Measurements from ENCODE around the gene PRKAR1B.

PRKAR1B gene

GRCh38 chr7:728602-729001 lies 1.5 kb upstream of the PRKAR1B start:
- TF ChIP-seq CTCF (IDR thresholded peaks at IDR 0.05; ENCODE audit: low read depth, low read length), result no peak
- DNase-seq (ENCODE audit: low read depth in 2 of 2), result no peak
- H3K4me3 ChIP-seq (replicated peaks in 1 of 2; ENCODE audit: low read depth in 2 of 2, low read length in 2 of 2), result no peak overlapping the region

- peak overlapping the region; percentile 54 to 61 for H3K4me3 ChIP-seq (replicated peaks in 1 of 2; ENCODE audit: low read depth in 2 of 2, low read length in 2 of 2)
- DNase-seq (ENCODE audit: low read depth in 2 of 2), result peak in 1 of 2 donors; percentile 34
- no peak for TF ChIP-seq CTCF (IDR thresholded peaks at IDR 0.05; ENCODE audit: low read depth, low read length)
Measured at GRCh38 chr7:727806-728460, 852 bp upstream of the PRKAR1B start.

- TF ChIP-seq CTCF (IDR thresholded peaks at IDR 0.05; ENCODE audit: low read depth, low read length), result no peak
- H3K4me3 ChIP-seq (replicated peaks in 1 of 2; ENCODE audit: low read depth in 2 of 2, low read length in 2 of 2), result peak overlapping the region; percentile 54 to 61
- no peak for DNase-seq (ENCODE audit: low read depth in 2 of 2)
Measured at GRCh38 chr7:726854-727103, 302 bp downstream of the PRKAR1B start.

- peak within 1 kb of the TSS; percentile 54 to 61 for H3K4me3 ChIP-seq (replicated peaks in 1 of 2; ENCODE audit: low read depth in 2 of 2, low read length in 2 of 2)
- no peak for TF ChIP-seq CTCF (IDR thresholded peaks at IDR 0.05; ENCODE audit: low read depth, low read length)
- DNase-seq (ENCODE audit: low read depth in 2 of 2), result peak; percentile 84 to 86
Measured at GRCh38 chr7:726084-726853, 812 bp downstream of the PRKAR1B start, which contains the start of gene DNAAF5. TSS of gene DNAAF5 (plus strand) at chr7:726699. CDS start at chr7:726721, 22 bp downstream.

- no peak overlapping the region for H3K4me3 ChIP-seq (replicated peaks in 1 of 2; ENCODE audit: low read depth in 2 of 2, low read length in 2 of 2)
- DNase-seq (ENCODE audit: low read depth in 2 of 2), result peak; percentile 48 to 53
- no peak for TF ChIP-seq CTCF (IDR thresholded peaks at IDR 0.05; ENCODE audit: low read depth, low read length)
Measured at GRCh38 chr7:725223-726005, 1.7 kb downstream of the PRKAR1B start.

- no peak overlapping the region for H3K4me3 ChIP-seq (replicated peaks in 1 of 2; ENCODE audit: low read depth in 2 of 2, low read length in 2 of 2)
- TF ChIP-seq CTCF (IDR thresholded peaks at IDR 0.05; ENCODE audit: low read depth, low read length), result no peak
- no peak for DNase-seq (ENCODE audit: low read depth in 2 of 2)
Measured at GRCh38 chr7:724298-724697, 2.8 kb downstream of the PRKAR1B start.
